SK-N-SH (cell line): ENCODE data around the gene COL5A1.

ENCODE experiments used
- CTCF ChIP-seq: fragments of 200-600 bp; sonication (generic); IDR thresholded peaks from 2 replicates; pipeline ENCODE4 v1.6.1; 2017; ENCODE audit warnings: antibody characterized with exemption, mild to moderate bottlenecking, moderate library complexity
- EP300 ChIP-seq, 2 experiments: IDR thresholded peaks; 2 replicates each; pipeline versions ENCODE4 v1.4.0 to v1.6.1; 2012; ENCODE audit warnings: borderline replicate concordance in 1 of 2, low read depth in 1 of 2, low read length in 1 of 2
- EZH2phosphoT487 ChIP-seq: fragments of 200-600 bp; sonication (generic); IDR thresholded peaks from 2 replicates; pipeline ENCODE4 v1.6.1; 2017; ENCODE audit warnings: low read depth, mixed run types, mild to moderate bottlenecking, antibody characterized with exemption, moderate library complexity, borderline replicate concordance
- GABPA ChIP-seq: IDR thresholded peaks from 2 replicates; pipeline ENCODE4 v1.4.0; 2012; ENCODE audit warnings: low read depth, mild to moderate bottlenecking
- POLR2AphosphoS5 ChIP-seq: IDR thresholded peaks from 2 replicates; pipeline ENCODE4 v1.6.1; 2012; ENCODE audit warnings: low read depth, low read length
- SMC3 ChIP-seq: IDR thresholded peaks from 2 replicates; pipeline ENCODE4 v1.6.1; 2012; ENCODE audit warnings: low read depth, low read length, improper control_type of control experiment

GRCh38 chr9:134787601-134788531 is 146.3 kb downstream of the COL5A1 start:
- no peak for TF ChIP-seq POLR2AphosphoS5
- no peak for TF ChIP-seq EP300 (IDR thresholded peaks at IDR 0.05; ENCODE audit: borderline replicate concordance in 1 of 2, low read depth in 1 of 2, low read length in 1 of 2)
- TF ChIP-seq CTCF = no peak
- no peak for TF ChIP-seq GABPA
- TF ChIP-seq SMC3 = no peak
- no peak for TF ChIP-seq EZH2phosphoT487
